NK-92 (cell line): Measurements from ENCODE around the gene XIST.
"Not testable (repeated sequence)": the region's sequence is repeated elsewhere in the genome, so short reads cannot be mapped to it uniquely, and the experiment has no call there.

Experiments
- DNase-seq: peaks from one replicate; lab custom pipeline; 2025; ENCODE audit not compliant: unreplicated experiment; lab: John Stamatoyannopoulos, UW

Gene XIST

DNA sequence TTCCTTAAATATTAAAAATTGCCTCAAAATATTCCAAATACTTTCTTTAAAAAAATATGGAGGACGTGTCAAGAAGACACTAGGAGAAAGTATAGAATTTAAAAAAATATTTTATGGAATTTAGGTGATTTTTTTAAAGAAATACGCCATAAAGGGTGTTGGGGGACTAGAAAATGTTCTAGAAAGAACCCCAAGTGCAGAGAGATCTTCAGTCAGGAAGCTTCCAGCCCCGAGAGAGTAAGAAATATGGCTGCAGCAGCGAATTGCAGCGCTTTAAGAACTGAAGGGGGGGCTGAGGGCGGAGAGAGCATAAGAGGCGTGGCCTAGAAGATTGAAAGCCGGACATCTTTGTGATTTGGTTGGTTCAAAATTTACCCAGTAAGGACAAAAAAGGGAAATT, at the start of gene XIST:
Gene XIST, minus strand, starts transcription at position 248 of the 400 bp plus-strand sequence.
- DNase-seq: no peak

DNA sequence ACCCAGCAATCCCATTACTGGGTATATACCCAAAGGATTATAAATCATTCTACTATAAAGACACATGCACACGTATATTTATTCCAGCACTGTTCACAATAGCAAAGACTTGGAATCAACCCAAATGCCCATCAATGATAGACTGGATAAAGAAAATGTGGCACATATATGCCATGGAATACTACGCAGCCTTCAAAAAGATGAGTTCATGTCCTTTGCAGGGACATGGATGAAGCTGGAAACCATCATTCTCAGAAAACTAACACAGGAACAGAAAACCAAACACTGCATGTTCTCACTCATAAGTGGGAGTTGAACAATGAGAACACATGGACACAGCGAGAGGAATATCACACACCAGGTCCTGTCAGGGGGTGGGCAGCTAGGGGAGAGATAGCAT, 45.8 kb upstream of the XIST start:
- not testable (repeated sequence) for DNase-seq

- DNase-seq: not testable (repeated sequence)
These were observed 40.1 kb upstream of the XIST start for GRCh38 chrX:73892515-73893090.

GRCh38 chrX:73882260-73882659, 29.7 kb upstream of the XIST start:
- DNase-seq: not testable (repeated sequence)

DNA sequence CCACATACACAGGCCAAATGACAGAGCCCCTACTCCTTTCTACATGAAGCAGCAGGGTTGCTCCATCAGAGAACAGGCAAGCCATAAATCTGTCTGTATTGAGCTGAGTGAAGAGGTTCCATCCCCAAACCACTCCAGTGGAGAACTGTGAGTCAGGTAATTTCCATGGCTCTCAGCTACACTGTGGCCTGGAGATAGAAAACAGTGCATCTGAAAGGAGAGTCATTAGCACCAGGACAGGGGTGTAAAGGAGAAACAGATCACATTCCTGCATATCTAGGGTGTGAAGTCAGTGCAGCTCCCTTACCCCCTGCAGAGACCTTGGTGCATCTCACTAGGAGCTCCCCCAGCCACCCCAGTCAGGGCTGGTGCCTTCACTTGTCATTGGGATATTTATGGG, 25.2 kb upstream of the XIST start:
- DNase-seq: no peak

DNA sequence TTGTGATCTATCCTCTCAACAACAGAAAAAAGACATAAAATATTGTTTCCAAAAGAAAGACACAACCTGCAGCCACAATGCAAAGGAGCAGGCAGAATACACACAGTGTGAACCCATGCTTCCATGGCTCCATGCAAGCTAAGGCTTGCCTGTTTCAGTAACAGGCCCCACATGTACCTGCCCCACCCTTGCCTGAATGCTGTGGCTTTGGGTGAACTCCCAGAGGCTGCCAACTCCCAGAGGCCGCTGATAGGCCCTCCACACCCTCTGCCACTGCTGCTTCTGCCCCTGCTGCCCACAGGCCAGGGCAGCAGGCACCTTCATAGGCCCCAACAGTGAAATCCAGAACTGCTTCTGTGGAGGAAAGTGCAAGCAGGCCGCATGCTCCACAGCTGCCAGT, 24.4 kb upstream of the XIST start:
- DNase-seq: no peak

DNA sequence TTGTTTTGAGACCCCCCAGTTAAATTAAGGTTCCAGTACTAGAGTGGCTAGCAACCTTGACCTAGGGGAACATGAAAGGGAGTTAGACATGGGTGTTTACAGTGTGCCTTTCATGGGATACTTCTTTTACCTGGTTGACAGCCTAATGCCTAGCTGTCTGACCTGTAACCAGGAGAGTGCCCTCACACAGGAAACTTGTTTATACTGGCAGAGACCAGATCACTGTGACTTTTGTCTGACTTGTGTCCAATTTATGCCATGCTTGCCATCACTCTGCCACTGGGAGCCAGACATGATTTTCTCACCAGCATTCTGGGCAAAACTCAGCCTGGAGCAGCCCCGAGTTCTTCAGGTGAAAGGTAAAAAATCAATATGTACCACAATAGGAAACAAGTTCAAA, 16.4 kb upstream of the XIST start:
- DNase-seq: no peak

- no peak for DNase-seq
These were observed 14.6 kb upstream of the XIST start for GRCh38 chrX:73867144-73867543.

DNA sequence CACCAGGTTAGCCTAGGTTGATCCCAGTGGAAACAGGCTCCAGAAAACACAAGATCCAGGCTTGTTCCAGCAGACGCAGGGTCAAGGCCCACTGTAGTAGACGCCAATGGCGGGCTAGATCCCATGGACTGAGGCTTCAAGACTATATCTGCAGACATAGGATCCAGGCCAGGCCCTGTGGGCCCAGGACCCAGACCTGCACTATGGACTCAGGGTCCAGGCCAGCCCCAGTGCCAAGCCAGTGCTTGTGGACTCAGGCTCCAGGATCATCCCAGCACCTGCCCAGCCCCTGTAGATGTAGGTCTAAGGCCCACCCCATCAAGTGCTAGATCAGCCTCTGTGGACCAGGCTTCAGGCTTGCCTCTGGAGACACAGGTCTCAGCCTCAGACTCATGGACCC, 11.3 kb upstream of the XIST start:
- no peak for DNase-seq

- no peak for DNase-seq
These were observed 10.8 kb upstream of the XIST start for GRCh38 chrX:73863268-73863667.

GRCh38 chrX:73859622-73860021, 7.1 kb upstream of the XIST start:
- DNase-seq: no peak

GRCh38 chrX:73855546-73855945, 3.0 kb upstream of the XIST start:
- DNase-seq: no peak

- no peak for DNase-seq
These were observed 492 bp downstream of the XIST start for GRCh38 chrX:73852022-73852421.

- DNase-seq: no peak
These were observed 1.2 kb downstream of the XIST start for GRCh38 chrX:73851014-73852009.

- DNase-seq: no peak
These were observed 2.1 kb downstream of the XIST start for GRCh38 chrX:73850124-73851013.

DNA sequence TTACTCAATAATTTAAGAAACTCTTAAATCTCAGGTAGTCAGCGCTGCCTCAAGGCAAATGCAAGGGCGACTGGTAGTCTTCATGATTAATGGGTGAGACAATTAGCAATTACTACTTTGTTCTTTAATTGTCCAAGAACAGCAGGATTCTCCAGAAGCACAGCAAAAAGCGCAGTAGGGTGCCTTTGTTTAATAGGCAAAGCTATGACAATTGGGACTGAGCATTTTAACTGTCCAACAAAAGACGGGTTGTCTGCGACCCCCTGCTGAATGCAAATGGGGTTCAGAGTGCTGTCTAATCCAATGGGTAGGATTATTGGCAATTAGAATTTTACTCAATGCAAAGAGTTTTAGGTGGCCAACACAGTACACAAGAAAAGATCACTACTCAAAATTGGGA, 3.4 kb downstream of the XIST start:
- DNase-seq: no peak

GRCh38 chrX:73847991-73848390, 4.5 kb downstream of the XIST start:
- DNase-seq: no peak

DNA sequence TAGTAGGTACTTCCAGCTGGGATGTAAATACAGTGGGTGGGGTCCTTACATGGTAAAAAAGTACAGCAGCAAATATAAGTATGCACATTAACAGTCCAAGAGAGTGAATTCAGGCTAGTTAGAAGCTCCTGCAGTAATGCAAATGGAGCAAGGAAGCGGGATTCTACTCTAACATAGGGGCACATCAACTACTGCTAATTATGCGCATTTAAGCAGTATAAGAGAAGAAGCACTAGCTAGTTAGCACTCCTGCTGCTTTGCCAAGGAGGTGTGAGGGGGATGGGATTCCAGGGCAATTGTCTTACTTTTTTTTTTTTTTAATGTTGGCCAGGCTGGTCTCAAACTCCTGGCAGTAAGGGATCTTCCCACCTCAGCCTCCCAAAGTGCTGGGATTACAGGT, 5.4 kb downstream of the XIST start:
- DNase-seq: no peak

GRCh38 chrX:73842541-73843234, 9.8 kb downstream of the XIST start:
- DNase-seq: no peak

DNA sequence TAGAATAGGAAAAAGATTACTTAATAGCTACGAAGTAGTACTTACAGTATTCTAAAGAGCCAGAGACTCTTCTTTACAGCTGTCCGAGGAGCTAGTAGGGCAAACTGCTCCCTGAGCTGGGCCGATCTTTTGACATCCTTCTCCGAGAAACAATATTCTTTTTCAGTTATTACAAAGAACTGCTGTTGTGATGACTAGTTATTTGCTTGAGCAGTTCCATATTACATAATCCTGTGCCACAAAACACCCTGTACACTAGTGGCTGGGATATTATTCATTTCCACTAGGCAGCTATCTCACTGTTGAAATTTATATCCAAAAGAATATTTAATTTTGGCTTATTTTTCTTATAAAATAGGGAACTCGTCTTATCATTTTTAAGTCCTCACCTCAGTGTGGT, 11.2 kb downstream of the XIST start:
- DNase-seq: no peak
